Keratinocyte (primary cell): ENCODE data around the gene ZNF559. TPM values are rescaled to one million over a fixed set of nuclear protein-coding genes. Genes with fewer than 3 reads are reported as not detected.

Experiments used
- DNase-seq: peaks from one replicate; pipeline ENCODE4 v3.0.0-alpha.2; 2011; ENCODE audit warnings: low read depth, missing footprints, low spot score
- FAIRE-seq: peaks from 2 replicates; lab custom pipeline; 2011; peaks lifted over from hg19 to GRCh38; lab: Jason Lieb, UNC
- H2AFZ ChIP-seq: 2 replicates; pipeline ENCODE4 v1.6.0; 2012; ENCODE audit warnings: low read length, control low read depth, inconsistent platforms; ENCODE audit not compliant: control insufficient read depth
- H3K27ac ChIP-seq: 2 replicates; pipeline ENCODE4 v1.5.1; 2011; ENCODE audit warnings: low read length; ENCODE audit not compliant: control insufficient read depth, insufficient read depth
- H3K27me3 ChIP-seq: 3 replicates; pipeline ENCODE4 v1.6.0; 2011; ENCODE audit warnings: low read length; ENCODE audit not compliant: control insufficient read depth, insufficient read depth; ENCODE audit errors: extremely low read depth
- H3K36me3 ChIP-seq, 2 experiments: 2 replicates in 1 of 2; 3 replicates in 1 of 2; pipeline ENCODE4 v1.5.1; 2011; ENCODE audit warnings: low read length in 2 of 2, mild to moderate bottlenecking in 1 of 2; ENCODE audit not compliant: control insufficient read depth in 2 of 2, insufficient read depth in 2 of 2; ENCODE audit errors: extremely low read depth in 1 of 2
- H3K4me1 ChIP-seq: 3 replicates; pipeline ENCODE4 v1.5.1; 2011; ENCODE audit warnings: low read length; ENCODE audit not compliant: control insufficient read depth, insufficient read depth; ENCODE audit errors: extremely low read depth
- H3K4me2 ChIP-seq: 3 replicates; pipeline ENCODE4 v1.6.0; 2011; ENCODE audit warnings: low read depth, low read length; ENCODE audit not compliant: control insufficient read depth, insufficient read depth; ENCODE audit errors: extremely low read depth
- H3K4me3 ChIP-seq, 3 experiments: fragments of 200-600 bp in 1 of 3; sonication (generic) in 1 of 3; 2 replicates in 2 of 3; 3 replicates in 1 of 3; pipeline ENCODE4 v1.5.1; 2011 to 2016; ENCODE audit warnings: low read length in 3 of 3, mild to moderate bottlenecking in 3 of 3, control low read depth in 2 of 3, inconsistent platforms in 1 of 3, low read depth in 1 of 3, mixed read lengths in 1 of 3, mixed run types in 1 of 3, moderate library complexity in 1 of 3; ENCODE audit not compliant: control insufficient read depth in 2 of 3, insufficient read depth in 2 of 3; ENCODE audit errors: extremely low read depth in 1 of 3
- H3K79me2 ChIP-seq: 2 replicates; pipeline ENCODE4 v1.6.0; 2012; ENCODE audit warnings: low read length; ENCODE audit not compliant: control insufficient read depth, insufficient read depth
- H3K9ac ChIP-seq: 3 replicates; pipeline ENCODE4 v1.6.0; 2011; ENCODE audit warnings: low read length; ENCODE audit not compliant: control insufficient read depth, insufficient read depth; ENCODE audit errors: extremely low read depth
- H3K9me1 ChIP-seq: 3 replicates; pipeline ENCODE4 v1.6.0; 2011; ENCODE audit warnings: low read length; ENCODE audit not compliant: control insufficient read depth, insufficient read depth; ENCODE audit errors: extremely low read depth
- H3K9me3 ChIP-seq: 2 replicates; pipeline ENCODE4 v1.5.1; 2012; ENCODE audit warnings: low read depth, low read length; ENCODE audit not compliant: control insufficient read depth
- H4K20me1 ChIP-seq: 3 replicates; pipeline ENCODE4 v1.6.0; 2011; ENCODE audit warnings: low read length; ENCODE audit not compliant: control insufficient read depth, insufficient read depth; ENCODE audit errors: extremely low read depth
- EZH2 ChIP-seq: IDR thresholded peaks from one replicate; pipeline ENCODE4 v1.6.1; 2012; ENCODE audit warnings: inconsistent platforms, mild to moderate bottlenecking, low read length, moderate library complexity
- dilution Hi-C: fragments of 300-500 bp; cut with MboI; formaldehyde crosslinking; loops from one replicate; pipeline ENCODE4 v1.7.0; 2020; ENCODE audit warnings: low sequenced_read_pairs; ENCODE audit not compliant: extremely low pct_ligation_motif_present
- polyA plus RNA-seq, 5 experiments: library from polyadenylated mRNA; depleted of rRNA in 3 of 5; stranded (reverse) in 3 of 5; stranded (forward) in 1 of 5; unstranded in 1 of 5; fragments of >200 nt; gene quantifications; 1 replicate in 1 of 5; 2 replicates in 3 of 5; 3 replicates in 1 of 5; pipeline versions ENCODE4 v1.2.1 to v1.2.3, GENCODE V29; 2011 to 2012; ENCODE audit warnings: missing spikeins in 2 of 5, low read depth in 1 of 5, low replicate concordance in 1 of 5
- TF ChIP-seq, protein P1 (sequence below), 3 experiments: IDR thresholded peaks in 1 of 3; conservative IDR thresholded peaks in 1 of 3; optimal IDR thresholded peaks in 1 of 3; 2 replicates in 2 of 3; 3 replicates in 1 of 3; pipeline versions ENCODE3 to v1.5.1; 2011; ENCODE audit warnings: low read length in 3 of 3, mild to moderate bottlenecking in 3 of 3, moderate library complexity in 2 of 3, control low read depth in 1 of 3, inconsistent platforms in 1 of 3; ENCODE audit not compliant: insufficient read depth in 2 of 3; ENCODE audit errors: extremely low read depth in 1 of 3

The ZNF559 gene
- polyA plus RNA-seq, 1 donor (not counting 4 experiments of a cell fraction or from before 2014, with no cell fraction given) = 12.8 TPM

DNA sequence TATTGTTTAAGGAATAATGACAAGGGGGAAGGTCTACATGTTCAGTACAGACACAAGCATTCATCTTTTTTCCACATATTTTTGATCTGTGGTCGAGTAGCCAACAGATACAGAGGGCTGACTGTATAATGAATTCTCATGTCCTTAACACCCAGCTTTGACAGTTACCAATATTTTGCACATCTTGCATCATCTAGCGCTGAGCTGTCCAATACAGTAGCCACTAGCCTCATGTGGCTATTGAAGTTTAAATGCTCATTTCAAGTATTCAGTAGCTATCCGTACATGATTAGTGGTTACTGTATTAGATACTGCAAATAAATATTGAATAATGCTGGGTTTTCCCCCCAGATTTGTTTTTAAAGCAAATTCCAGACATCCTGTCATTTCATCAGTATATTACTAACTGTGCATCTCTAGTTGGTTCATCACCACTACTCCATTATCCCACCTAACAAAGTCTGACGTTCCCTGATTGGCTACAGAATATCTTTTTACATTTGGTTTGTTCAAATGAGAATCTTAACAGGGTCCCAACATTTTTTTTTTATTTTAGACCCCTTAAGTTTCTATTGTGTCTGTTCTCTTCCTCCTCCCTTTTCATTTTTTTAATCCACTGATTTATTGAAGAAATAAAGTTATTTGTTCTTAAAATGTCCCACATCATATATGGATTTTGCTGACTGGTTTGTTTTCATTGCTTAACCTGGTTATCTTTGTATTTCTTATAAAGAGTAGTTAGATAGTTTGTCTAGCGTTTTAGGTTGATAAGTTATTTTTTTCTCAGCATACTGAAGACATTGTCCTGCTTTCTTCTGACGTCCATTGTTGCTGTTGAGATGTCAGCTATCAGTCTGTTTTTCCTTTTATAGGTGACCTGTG is 47.0 kb downstream of the ZNF559 start:
- H3K4me2 ChIP-seq = no peak overlapping the region
- H3K4me1 ChIP-seq = no peaks in the 10 kb centered on the region
- H2AFZ ChIP-seq = no peak overlapping the region
- H4K20me1 ChIP-seq = no peaks in the 10 kb centered on the region
- no peaks in the 10 kb centered on the region for H3K9me1 ChIP-seq
- TF ChIP-seq, protein P1, sequence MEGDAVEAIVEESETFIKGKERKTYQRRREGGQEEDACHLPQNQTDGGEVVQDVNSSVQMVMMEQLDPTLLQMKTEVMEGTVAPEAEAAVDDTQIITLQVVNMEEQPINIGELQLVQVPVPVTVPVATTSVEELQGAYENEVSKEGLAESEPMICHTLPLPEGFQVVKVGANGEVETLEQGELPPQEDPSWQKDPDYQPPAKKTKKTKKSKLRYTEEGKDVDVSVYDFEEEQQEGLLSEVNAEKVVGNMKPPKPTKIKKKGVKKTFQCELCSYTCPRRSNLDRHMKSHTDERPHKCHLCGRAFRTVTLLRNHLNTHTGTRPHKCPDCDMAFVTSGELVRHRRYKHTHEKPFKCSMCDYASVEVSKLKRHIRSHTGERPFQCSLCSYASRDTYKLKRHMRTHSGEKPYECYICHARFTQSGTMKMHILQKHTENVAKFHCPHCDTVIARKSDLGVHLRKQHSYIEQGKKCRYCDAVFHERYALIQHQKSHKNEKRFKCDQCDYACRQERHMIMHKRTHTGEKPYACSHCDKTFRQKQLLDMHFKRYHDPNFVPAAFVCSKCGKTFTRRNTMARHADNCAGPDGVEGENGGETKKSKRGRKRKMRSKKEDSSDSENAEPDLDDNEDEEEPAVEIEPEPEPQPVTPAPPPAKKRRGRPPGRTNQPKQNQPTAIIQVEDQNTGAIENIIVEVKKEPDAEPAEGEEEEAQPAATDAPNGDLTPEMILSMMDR (optimal IDR thresholded peaks at IDR 0.05 in 1 of 3, IDR thresholded peaks at IDR 0.05 in 1 of 3, conservative IDR thresholded peaks at IDR 0.05 in 1 of 3; ENCODE audit: extremely low read depth in 1 of 3, insufficient read depth in 2 of 3, low read length in 3 of 3) = no peak
- no peak for TF ChIP-seq EZH2
- H3K36me3 ChIP-seq = no peaks in the 10 kb centered on the region
- no peaks in the 10 kb centered on the region for H3K27me3 ChIP-seq
- FAIRE-seq (no peak), DNase-seq (no peak)
- H3K4me3 ChIP-seq = no peak overlapping the region
- H3K9me3 ChIP-seq = peaks cover 3% of the 10 kb centered on the region
- dilution Hi-C loops = no loop called here
- H3K79me2 ChIP-seq = no peaks in the 10 kb centered on the region
- no peak overlapping the region for H3K27ac ChIP-seq
- no peak overlapping the region for H3K9ac ChIP-seq

DNA sequence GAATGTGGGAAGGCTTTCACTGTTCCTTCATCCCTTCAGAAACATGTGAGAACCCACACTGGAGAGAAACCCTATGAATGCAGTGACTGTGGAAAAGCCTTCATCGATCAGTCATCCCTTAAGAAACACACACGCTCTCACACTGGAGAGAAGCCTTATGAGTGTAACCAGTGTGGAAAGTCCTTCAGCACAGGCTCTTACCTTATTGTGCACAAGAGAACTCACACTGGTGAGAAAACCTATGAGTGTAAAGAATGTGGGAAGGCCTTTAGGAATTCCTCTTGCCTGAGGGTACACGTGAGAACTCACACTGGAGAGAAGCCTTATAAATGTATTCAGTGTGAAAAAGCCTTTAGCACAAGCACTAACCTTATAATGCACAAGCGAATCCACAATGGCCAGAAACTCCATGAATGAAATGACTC is 57.4 kb downstream of the ZNF559 start:
- Histone ChIP-seq H3K4me2 (no peak overlapping the region), H3K4me1 (no peaks in the 10 kb centered on the region), H3K27ac (no peak overlapping the region), H3K9ac (no peak overlapping the region), H3K9me1 (no peaks in the 10 kb centered on the region), H4K20me1 (no peaks in the 10 kb centered on the region), H2AFZ (no peak overlapping the region), H3K79me2 (no peaks in the 10 kb centered on the region), H3K9me3 (peaks cover 29% of the 10 kb centered on the region), H3K4me3 (no peak overlapping the region), H3K36me3 (peaks cover 0 to 15% of the 10 kb centered on the region in 2 experiments), H3K27me3 (no peaks in the 10 kb centered on the region)
- dilution Hi-C loops = no loop called here
- FAIRE-seq (no peak), DNase-seq (no peak)
- no peak for TF ChIP-seq EZH2
- TF ChIP-seq, protein P1 (optimal IDR thresholded peaks at IDR 0.05 in 1 of 3, IDR thresholded peaks at IDR 0.05 in 1 of 3, conservative IDR thresholded peaks at IDR 0.05 in 1 of 3; ENCODE audit: extremely low read depth in 1 of 3, insufficient read depth in 2 of 3, low read length in 3 of 3) = no peak

Other genes starting within 250 kb of the ZNF559 start
- not detected in 3 replicates for gene OR1M1, start 237.1 kb upstream of the ZNF559 start, polyA plus RNA-seq
- gene OR7G2, start 216.7 kb upstream of the ZNF559 start, polyA plus RNA-seq = not detected in 3 replicates
- not detected in 3 replicates for gene OR7G1, start 208.4 kb upstream of the ZNF559 start, polyA plus RNA-seq
- not detected in 3 replicates for gene OR7G3, start 197.2 kb upstream of the ZNF559 start, polyA plus RNA-seq
- 15.7 to 25.9 TPM (median 21.9 TPM) in 3 replicates for gene ZNF317, start 183.8 kb upstream of the ZNF559 start, polyA plus RNA-seq
- 0.03 TPM in 1 of 3 replicates, not detected in the others for gene OR7D2, start 145.2 kb upstream of the ZNF559 start, polyA plus RNA-seq
- gene OR7D4, start 104.6 kb upstream of the ZNF559 start, polyA plus RNA-seq = not detected in 3 replicates
- gene OR7E24, start 73.2 kb upstream of the ZNF559 start, polyA plus RNA-seq = not detected in 3 replicates
- 3.7 to 4.0 TPM (median 4.0 TPM) in 3 replicates for gene ZNF699, start 14.3 kb upstream of the ZNF559 start, polyA plus RNA-seq
- 0.53 to 2.2 TPM (median 2.0 TPM) in 3 replicates for gene ZNF177, start 38.8 kb downstream of the ZNF559 start, polyA plus RNA-seq
- 5.2 to 7.7 TPM (median 7.2 TPM) in 3 replicates for gene ZNF266, start 111.4 kb downstream of the ZNF559 start, polyA plus RNA-seq
- 0.04 to 0.19 TPM (median 0.15 TPM) in 3 replicates for gene ZNF560, start 174.4 kb downstream of the ZNF559 start, polyA plus RNA-seq
- 10.8 to 13.8 TPM (median 12.1 TPM) in 3 replicates for gene ZNF426, start 214.5 kb downstream of the ZNF559 start, polyA plus RNA-seq